ENCODE data around the gene SRPRA.
A peak's percentile ranks its signal among the peaks of the same experiment; 100 is the strongest.
"Not testable (repeated sequence)": the region's sequence is repeated elsewhere in the genome, so short reads cannot be mapped to it uniquely, and the experiment has no call there.

SRPRA gene

GRCh38 chr11:126282736-126283591 lies 14.3 kb upstream of the SRPRA start, which contains the start of gene TIRAP:
TIRAP (plus strand) TSS chr11:126283093; CDS start chr11:126290895, 7,802 bp downstream.
- DNase-seq (ENCODE audit: low spot score) = peak; percentile 50

- peak; percentile 58 for DNase-seq (ENCODE audit: low spot score)
Measured at GRCh38 chr11:126282361-126282735, 13.7 kb upstream of the SRPRA start.

- no peak for DNase-seq (ENCODE audit: low spot score)
Measured at GRCh38 chr11:126281666-126282175, 13.0 kb upstream of the SRPRA start.

GRCh38 chr11:126281245-126281644 lies 12.6 kb upstream of the SRPRA start:
- DNase-seq (ENCODE audit: low spot score) = no peak

GRCh38 chr11:126280595-126280994 lies 11.9 kb upstream of the SRPRA start:
- no peak for DNase-seq (ENCODE audit: low spot score)

- DNase-seq (ENCODE audit: low spot score) = no peak
Measured at GRCh38 chr11:126279191-126279590, 10.5 kb upstream of the SRPRA start.

- no peak for DNase-seq (ENCODE audit: low spot score)
Measured at GRCh38 chr11:126277780-126278179, 9.1 kb upstream of the SRPRA start.

GRCh38 chr11:126277322-126277721 lies 8.6 kb upstream of the SRPRA start:
- no peak for DNase-seq (ENCODE audit: low spot score)

- DNase-seq (ENCODE audit: low spot score) = no peak
Measured at GRCh38 chr11:126268361-126268707, 361 bp downstream of the SRPRA start.

GRCh38 chr11:126267650-126268049 lies 1.0 kb downstream of the SRPRA start:
- no peak for DNase-seq (ENCODE audit: low spot score)

GRCh38 chr11:126265811-126266210 lies 2.9 kb downstream of the SRPRA start:
- DNase-seq (ENCODE audit: low spot score) = no peak

GRCh38 chr11:126263489-126263888 lies 5.2 kb downstream of the SRPRA start:
- DNase-seq (ENCODE audit: low spot score) = no peak

GRCh38 chr11:126262216-126262615 lies 6.5 kb downstream of the SRPRA start:
- no peak for DNase-seq (ENCODE audit: low spot score)

- no peak for DNase-seq (ENCODE audit: low spot score)
Measured at GRCh38 chr11:126257764-126258163, 10.9 kb downstream of the SRPRA start.

- DNase-seq (ENCODE audit: low spot score) = no peak
Measured at GRCh38 chr11:126257144-126257543, 11.6 kb downstream of the SRPRA start.

GRCh38 chr11:126256216-126256615 lies 12.5 kb downstream of the SRPRA start:
- no peak for DNase-seq (ENCODE audit: low spot score)

GRCh38 chr11:126255507-126255906 lies 13.2 kb downstream of the SRPRA start:
- DNase-seq (ENCODE audit: low spot score) = not testable (repeated sequence)

- no peak for DNase-seq (ENCODE audit: low spot score)
Measured at GRCh38 chr11:126254819-126255218, 13.9 kb downstream of the SRPRA start.

- DNase-seq (ENCODE audit: low spot score) = no peak
Measured at GRCh38 chr11:126253265-126253664, 15.4 kb downstream of the SRPRA start.

- DNase-seq (ENCODE audit: low spot score) = no peak
Measured at GRCh38 chr11:126246636-126247035, 22.1 kb downstream of the SRPRA start.

GRCh38 chr11:126233391-126233790 lies 35.3 kb downstream of the SRPRA start:
- no peak for DNase-seq (ENCODE audit: low spot score)

GRCh38 chr11:126232683-126233082 lies 36.0 kb downstream of the SRPRA start:
- DNase-seq (ENCODE audit: low spot score) = no peak

- no peak for DNase-seq (ENCODE audit: low spot score)
Measured at GRCh38 chr11:126231725-126232459, 36.8 kb downstream of the SRPRA start.

Measured in putamen (tissue), 1 donor.